OCI-LY1 (cell line): Measurements from ENCODE around the gene DCUN1D1.

ENCODE experiments used
- CTCF ChIP-seq: fragments of 200-600 bp; sonication (generic), shearing (Covaris generic); IDR thresholded peaks from 2 replicates; pipeline ENCODE4 v1.5.1; 2017; ENCODE audit warnings: mild to moderate bottlenecking, antibody characterized with exemption, low read length, moderate library complexity, mixed read lengths
- EZH2 ChIP-seq: fragments of 200-600 bp; sonication (generic), shearing (Covaris generic); IDR thresholded peaks from 2 replicates; pipeline ENCODE4 v1.8.0; 2017; ENCODE audit warnings: borderline replicate concordance, mixed run types, mild to moderate bottlenecking, antibody characterized with exemption, low read length, moderate library complexity, mixed read lengths

DNA sequence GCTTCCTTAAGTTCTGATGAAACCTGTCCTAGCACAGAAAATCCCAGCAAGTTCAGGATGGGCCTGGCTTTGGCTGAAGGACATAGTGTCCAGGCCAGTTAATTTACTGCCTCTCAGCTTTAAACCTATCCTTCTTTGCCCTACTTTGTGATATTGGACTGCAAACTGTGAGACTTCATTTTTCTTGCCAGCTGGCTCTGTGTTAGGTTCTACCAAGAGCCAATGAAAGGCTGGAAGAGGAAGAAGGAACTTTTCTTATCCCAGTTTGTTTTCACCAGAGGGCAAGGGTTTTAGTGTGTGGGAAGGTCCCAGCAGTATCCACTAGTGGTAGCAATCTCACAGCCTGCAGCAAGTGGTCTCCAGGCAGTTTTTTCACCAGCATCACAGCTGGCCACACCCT, 18.2 kb downstream of the DCUN1D1 start:
- TF ChIP-seq CTCF = no peak
- no peak for TF ChIP-seq EZH2
